Mesenchymal stem cell (in vitro differentiated cells and primary cell): Measurements from ENCODE around the gene NDFIP2.
A peak's percentile ranks its signal among the peaks of the same experiment; 100 is the strongest.

Experiments
- DNase-seq: peaks from one replicate; pipeline ENCODE4 v3.0.0-alpha.2; 2013
- H2AFZ ChIP-seq: one replicate; pipeline ENCODE4 v1.6.1; 2013; ENCODE audit warnings: low read depth, mild to moderate bottlenecking, control low read depth, inconsistent platforms, low read length, moderate library complexity
- H2AK5ac ChIP-seq: 2 replicates; pipeline ENCODE4 v1.6.1; 2013; ENCODE audit warnings: low read length, moderate library complexity, mild to moderate bottlenecking, inconsistent platforms; ENCODE audit not compliant: severe bottlenecking
- H2BK120ac ChIP-seq: one replicate; pipeline ENCODE4 v1.6.1; 2013; ENCODE audit warnings: low read depth, mild to moderate bottlenecking, inconsistent platforms, low read length, moderate library complexity
- H2BK12ac ChIP-seq, 2 experiments: one replicate each; pipeline ENCODE4 v1.6.1; 2013; ENCODE audit warnings: inconsistent platforms in 2 of 2, low read length in 2 of 2, mild to moderate bottlenecking in 2 of 2, moderate library complexity in 2 of 2, control low read depth in 1 of 2
- H2BK15ac ChIP-seq: one replicate; pipeline ENCODE4 v1.6.1; 2013; ENCODE audit warnings: mild to moderate bottlenecking, low read depth, inconsistent platforms; ENCODE audit not compliant: poor library complexity, severe bottlenecking
- H2BK5ac ChIP-seq: 2 replicates; pipeline ENCODE4 v1.6.1; 2013; ENCODE audit warnings: low read depth, mild to moderate bottlenecking, low read length, control low read depth, inconsistent platforms; ENCODE audit not compliant: poor library complexity, severe bottlenecking
- H3K14ac ChIP-seq, 2 experiments: one replicate each; pipeline ENCODE4 v1.6.1; 2013; ENCODE audit warnings: inconsistent platforms in 2 of 2, low read length in 2 of 2, control low read depth in 1 of 2, mild to moderate bottlenecking in 1 of 2, moderate library complexity in 1 of 2
- H3K18ac ChIP-seq, 2 experiments: one replicate each; pipeline ENCODE4 v1.6.1; 2013; ENCODE audit warnings: inconsistent platforms in 2 of 2, low read length in 2 of 2, control low read depth in 1 of 2, low read depth in 1 of 2, mild to moderate bottlenecking in 1 of 2
- H3K23ac ChIP-seq, 2 experiments: one replicate each; pipeline ENCODE4 v1.6.1; 2013; ENCODE audit warnings: inconsistent platforms in 2 of 2, low read length in 2 of 2, mild to moderate bottlenecking in 2 of 2, moderate library complexity in 2 of 2, control low read depth in 1 of 2
- H3K27ac ChIP-seq: 2 replicates; pipeline ENCODE4 v1.5.1; 2013; ENCODE audit warnings: mild to moderate bottlenecking, moderate library complexity, low read length, control low read depth, inconsistent platforms; ENCODE audit not compliant: poor library complexity, severe bottlenecking
- H3K27me3 ChIP-seq, 2 experiments: 2 replicates each; pipeline versions ENCODE4 v1.6.1 to v1.7.0; 2013; ENCODE audit warnings: low read length in 2 of 2, mild to moderate bottlenecking in 2 of 2, moderate library complexity in 2 of 2, control low read depth in 1 of 2, inconsistent platforms in 1 of 2; ENCODE audit not compliant: control insufficient read depth in 1 of 2, insufficient read depth in 1 of 2
- H3K36me3 ChIP-seq, 2 experiments: 2 replicates each; pipeline versions ENCODE4 v1.6.1 to v1.7.0; 2013; ENCODE audit warnings: low read length in 2 of 2, control low read depth in 1 of 2, inconsistent platforms in 1 of 2, low read depth in 1 of 2, mild to moderate bottlenecking in 1 of 2; ENCODE audit not compliant: insufficient read depth in 2 of 2, control insufficient read depth in 1 of 2
- H3K4ac ChIP-seq, 2 experiments: one replicate each; pipeline ENCODE4 v1.6.1; 2013; ENCODE audit warnings: inconsistent platforms in 2 of 2, low read length in 2 of 2, mild to moderate bottlenecking in 2 of 2, moderate library complexity in 2 of 2, control low read depth in 1 of 2, low read depth in 1 of 2
- H3K4me1 ChIP-seq: 2 replicates; pipeline ENCODE4 v1.6.1; 2013; ENCODE audit warnings: low read depth, low read length, control low read depth; ENCODE audit not compliant: control insufficient read depth, insufficient read depth
- H3K4me2 ChIP-seq: 2 replicates; pipeline ENCODE4 v1.6.1; 2013; ENCODE audit warnings: low read length, mild to moderate bottlenecking, inconsistent platforms; ENCODE audit not compliant: poor library complexity, severe bottlenecking
- H3K4me3 ChIP-seq, 2 experiments: 2 replicates each; pipeline versions ENCODE4 v1.5.1 to v1.7.0; 2013; ENCODE audit warnings: low read length in 2 of 2, mild to moderate bottlenecking in 2 of 2, control low read depth in 1 of 2, low read depth in 1 of 2; ENCODE audit not compliant: insufficient read depth in 1 of 2
- H3K79me1 ChIP-seq: replicated peaks from 2 replicates; pipeline ENCODE4 v1.6.1; 2013; ENCODE audit warnings: mild to moderate bottlenecking, control low read depth, low read length, inconsistent platforms; ENCODE audit not compliant: poor library complexity, severe bottlenecking
- H3K9ac ChIP-seq: 2 replicates; pipeline ENCODE4 v1.7.0; 2013; ENCODE audit warnings: mild to moderate bottlenecking, low read length, moderate library complexity
- H3K9me3 ChIP-seq: 2 replicates; pipeline ENCODE4 v1.7.0; 2013; ENCODE audit warnings: mild to moderate bottlenecking, low read length; ENCODE audit not compliant: control insufficient read depth
- H4K8ac ChIP-seq: one replicate; pipeline ENCODE4 v1.6.1; 2013; ENCODE audit warnings: inconsistent platforms, mild to moderate bottlenecking, low read length, moderate library complexity
- H4K91ac ChIP-seq: one replicate; pipeline ENCODE4 v1.6.1; 2013; ENCODE audit warnings: mild to moderate bottlenecking, low read length, inconsistent platforms
- WGBS: methylation state at CpG from one replicate; pipeline ENCODE4 v1.1.7; 2013; ENCODE audit warnings: mixed read lengths; 5-methylcytosine and 5-hydroxymethylcytosine counted together

The NDFIP2 gene

GRCh38 chr13:79533781-79534400, 52.9 kb downstream of the NDFIP2 start:
- H2BK12ac ChIP-seq, result no peak overlapping the region
- over 99% methylated on average over 5 of the region's 6 CpGs for WGBS

GRCh38 chr13:79534596-79534995, 53.6 kb downstream of the NDFIP2 start:
- Histone ChIP-seq H3K4me2 (no peak overlapping the region), H3K36me3 (peaks cover 14 to 26% of the 10 kb centered on the region in 2 experiments), H2BK5ac (no peak overlapping the region), H3K9me3 (no peaks in the 10 kb centered on the region), H4K91ac (no peak overlapping the region), H3K9ac (peak overlapping the region; percentile 14), H2BK12ac (no peak overlapping the region), H2BK15ac (no peak overlapping the region), H2BK120ac (no peak overlapping the region), H3K4me3 (no peak overlapping the region), H3K4ac (no peak overlapping the region), H3K14ac (no peak overlapping the region), H3K4me1 (peaks cover 2% of the 10 kb centered on the region), H4K8ac (no peak overlapping the region), H3K18ac (no peak overlapping the region), H2AK5ac (no peak overlapping the region), H3K27ac (no peak overlapping the region), H2AFZ (no peak overlapping the region), H3K27me3 (no peaks in the 10 kb centered on the region), H3K79me1 (peaks cover 21% of the 10 kb centered on the region), H3K23ac (no peak overlapping the region)
- WGBS, result 98% methylated on average over 3 of the region's 4 CpGs
- no peak for DNase-seq

More at GRCh38 chr13:79533781-79534400, 52.9 kb downstream of the NDFIP2 start:
- Histone ChIP-seq H3K14ac (no peak overlapping the region), H3K4me2 (no peak overlapping the region), H3K79me1 (peaks cover 21% of the 10 kb centered on the region), H3K9ac (no peak overlapping the region), H3K18ac (no peak overlapping the region), H3K4ac (no peak overlapping the region), H4K91ac (no peak overlapping the region), H3K4me1 (peaks cover 2% of the 10 kb centered on the region), H3K27me3 (no peaks in the 10 kb centered on the region), H3K27ac (no peak overlapping the region), H2BK5ac (no peak overlapping the region), H3K9me3 (no peaks in the 10 kb centered on the region), H3K23ac (no peak overlapping the region), H2BK15ac (no peak overlapping the region), H4K8ac (no peak overlapping the region), H2AFZ (no peak overlapping the region), H2AK5ac (no peak overlapping the region), H3K4me3 (no peak overlapping the region), H2BK120ac (no peak overlapping the region), H3K36me3 (peaks cover 14 to 21% of the 10 kb centered on the region in 2 experiments)
- no peak for DNase-seq

DNA sequence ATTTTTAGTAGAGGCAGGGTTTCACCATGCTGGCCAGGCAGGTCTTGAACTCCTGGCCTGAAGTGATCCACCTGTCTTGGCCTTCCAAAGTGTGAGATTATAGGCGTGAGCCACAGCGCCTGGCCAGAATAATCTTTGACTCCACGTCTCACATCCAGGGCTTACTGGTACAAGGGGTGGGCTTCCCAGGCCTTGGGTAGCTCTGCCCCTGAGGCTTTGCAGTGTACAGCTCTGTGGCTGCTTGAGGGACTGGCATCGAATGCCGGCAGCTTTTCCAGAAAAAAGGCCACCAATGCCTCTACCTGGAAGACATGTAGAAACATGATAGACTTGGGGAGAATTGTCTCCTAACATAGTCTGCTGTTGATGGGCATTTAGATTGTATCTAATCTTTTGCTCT, 57.8 kb downstream of the NDFIP2 start:
- Histone ChIP-seq H2AFZ (no peak overlapping the region), H2BK15ac (no peak overlapping the region), H3K9me3 (no peaks in the 10 kb centered on the region), H2BK120ac (no peak overlapping the region), H3K18ac (no peak overlapping the region), H3K14ac (no peak overlapping the region), H2AK5ac (no peak overlapping the region), H3K4ac (no peak overlapping the region), H3K36me3 (peaks cover 10 to 18% of the 10 kb centered on the region in 2 experiments), H3K4me2 (no peak overlapping the region), H3K4me1 (peaks cover 2% of the 10 kb centered on the region), H3K23ac (no peak overlapping the region), H3K4me3 (no peak overlapping the region), H3K9ac (no peak overlapping the region), H3K27ac (no peak overlapping the region), H4K8ac (no peak overlapping the region), H2BK5ac (no peak overlapping the region), H3K79me1 (peaks cover 25% of the 10 kb centered on the region), H2BK12ac (no peak overlapping the region), H4K91ac (no peak overlapping the region), H3K27me3 (no peaks in the 10 kb centered on the region)
- no peak for DNase-seq
- WGBS, result 91% methylated on average over 3 of the region's 5 CpGs

GRCh38 chr13:79540504-79540903, 59.5 kb downstream of the NDFIP2 start:
- Histone ChIP-seq H2BK15ac (no peak overlapping the region), H3K79me1 (peaks cover 21% of the 10 kb centered on the region), H3K14ac (no peak overlapping the region), H3K27me3 (no peaks in the 10 kb centered on the region), H3K9ac (no peak overlapping the region), H4K8ac (no peak overlapping the region), H3K4me1 (no peaks in the 10 kb centered on the region), H3K4me3 (no peak overlapping the region), H2AK5ac (no peak overlapping the region), H2BK12ac (no peak overlapping the region), H3K36me3 (peaks cover 7 to 18% of the 10 kb centered on the region in 2 experiments), H3K4ac (no peak overlapping the region), H3K4me2 (no peak overlapping the region), H3K18ac (no peak overlapping the region), H3K23ac (no peak overlapping the region), H2AFZ (no peak overlapping the region), H4K91ac (no peak overlapping the region), H2BK5ac (no peak overlapping the region), H3K9me3 (no peaks in the 10 kb centered on the region), H2BK120ac (no peak overlapping the region), H3K27ac (no peak overlapping the region)
- WGBS, result 93% methylated on average over 1 of the region's 4 CpGs
- no peak for DNase-seq
